SK-N-MC (cell line): ENCODE measurements around the gene LCOR.

Source experiments
- EZH2 ChIP-seq: fragments of 200-600 bp; sonication (generic); IDR thresholded peaks from one replicate; pipeline ENCODE4 v1.6.1; 2017; ENCODE audit warnings: antibody characterized with exemption
- POLR2AphosphoS5 ChIP-seq: IDR thresholded peaks from 2 replicates; pipeline ENCODE4 v1.6.1; 2012; ENCODE audit warnings: mild to moderate bottlenecking, low read depth, low read length, borderline replicate concordance

- no peak for TF ChIP-seq EZH2
- TF ChIP-seq POLR2AphosphoS5: no peak
These were observed 152.5 kb downstream of the LCOR start for GRCh38 chr10:96984541-96985131.
